ENCODE results near the gene TMEM203.

The TMEM203 gene, protein sequence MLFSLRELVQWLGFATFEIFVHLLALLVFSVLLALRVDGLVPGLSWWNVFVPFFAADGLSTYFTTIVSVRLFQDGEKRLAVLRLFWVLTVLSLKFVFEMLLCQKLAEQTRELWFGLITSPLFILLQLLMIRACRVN

DNA sequence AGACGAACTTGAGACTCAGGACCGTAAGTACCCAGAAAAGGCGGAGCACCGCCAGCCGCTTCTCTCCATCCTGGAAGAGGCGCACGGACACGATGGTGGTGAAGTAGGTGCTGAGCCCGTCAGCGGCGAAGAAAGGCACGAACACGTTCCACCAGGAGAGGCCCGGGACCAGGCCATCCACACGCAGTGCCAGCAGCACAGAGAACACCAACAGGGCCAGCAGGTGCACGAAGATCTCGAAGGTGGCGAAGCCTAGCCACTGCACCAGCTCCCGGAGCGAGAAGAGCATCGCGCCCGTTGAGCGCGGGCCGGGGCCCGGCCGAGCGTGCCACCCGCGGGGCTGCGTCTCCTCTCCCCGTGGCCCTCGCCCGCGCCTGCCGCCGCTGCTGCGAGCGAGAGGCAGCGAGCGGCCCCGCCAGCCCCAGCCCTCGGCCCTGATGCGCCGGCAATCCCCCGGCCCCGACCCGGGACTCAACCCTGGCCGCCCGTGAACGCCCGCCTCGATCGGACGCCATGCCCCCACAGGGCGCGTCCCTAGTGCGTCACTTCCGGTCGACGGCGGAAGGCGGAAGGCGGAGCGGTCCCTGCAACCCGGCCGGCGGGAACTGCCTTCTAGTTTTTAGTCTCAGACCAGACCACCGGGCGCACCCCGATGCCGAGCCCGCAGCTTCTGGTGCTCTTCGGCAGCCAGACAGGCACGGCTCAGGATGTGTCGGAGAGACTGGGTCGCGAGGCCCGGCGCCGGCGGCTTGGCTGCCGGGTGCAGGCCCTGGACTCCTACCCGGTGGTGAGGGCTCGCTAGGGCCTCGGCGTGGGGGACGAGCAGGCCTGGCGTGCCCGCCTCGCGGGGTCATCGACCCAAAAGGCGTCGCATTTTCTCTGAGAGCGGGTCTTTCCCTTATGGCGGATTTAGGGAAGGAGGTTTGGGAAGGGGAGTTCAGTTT lies at the start of gene TMEM203, which contains the start of gene NDOR1:
TSS of gene TMEM203 (minus strand) at position 523 of the 944 bp plus-strand sequence. CDS start at position 289, 234 bp downstream.
TSS of gene NDOR1 (plus strand) at position 575 of the 944 bp plus-strand sequence. CDS start at position 653, 78 bp downstream.
- in situ Hi-C loops (cut with MboI; ENCODE audit: low sequenced_read_pairs, unreplicated experiment): no loop called here
- peak; percentile 98 for DNase-seq (ENCODE audit: low spot score)
- TF ChIP-seq, protein P1, sequence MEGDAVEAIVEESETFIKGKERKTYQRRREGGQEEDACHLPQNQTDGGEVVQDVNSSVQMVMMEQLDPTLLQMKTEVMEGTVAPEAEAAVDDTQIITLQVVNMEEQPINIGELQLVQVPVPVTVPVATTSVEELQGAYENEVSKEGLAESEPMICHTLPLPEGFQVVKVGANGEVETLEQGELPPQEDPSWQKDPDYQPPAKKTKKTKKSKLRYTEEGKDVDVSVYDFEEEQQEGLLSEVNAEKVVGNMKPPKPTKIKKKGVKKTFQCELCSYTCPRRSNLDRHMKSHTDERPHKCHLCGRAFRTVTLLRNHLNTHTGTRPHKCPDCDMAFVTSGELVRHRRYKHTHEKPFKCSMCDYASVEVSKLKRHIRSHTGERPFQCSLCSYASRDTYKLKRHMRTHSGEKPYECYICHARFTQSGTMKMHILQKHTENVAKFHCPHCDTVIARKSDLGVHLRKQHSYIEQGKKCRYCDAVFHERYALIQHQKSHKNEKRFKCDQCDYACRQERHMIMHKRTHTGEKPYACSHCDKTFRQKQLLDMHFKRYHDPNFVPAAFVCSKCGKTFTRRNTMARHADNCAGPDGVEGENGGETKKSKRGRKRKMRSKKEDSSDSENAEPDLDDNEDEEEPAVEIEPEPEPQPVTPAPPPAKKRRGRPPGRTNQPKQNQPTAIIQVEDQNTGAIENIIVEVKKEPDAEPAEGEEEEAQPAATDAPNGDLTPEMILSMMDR (IDR thresholded peaks at IDR 0.05; ENCODE audit: borderline replicate concordance, control extremely low read depth, extremely low read depth, insufficient read depth, missing control alignments): no peak

DNA sequence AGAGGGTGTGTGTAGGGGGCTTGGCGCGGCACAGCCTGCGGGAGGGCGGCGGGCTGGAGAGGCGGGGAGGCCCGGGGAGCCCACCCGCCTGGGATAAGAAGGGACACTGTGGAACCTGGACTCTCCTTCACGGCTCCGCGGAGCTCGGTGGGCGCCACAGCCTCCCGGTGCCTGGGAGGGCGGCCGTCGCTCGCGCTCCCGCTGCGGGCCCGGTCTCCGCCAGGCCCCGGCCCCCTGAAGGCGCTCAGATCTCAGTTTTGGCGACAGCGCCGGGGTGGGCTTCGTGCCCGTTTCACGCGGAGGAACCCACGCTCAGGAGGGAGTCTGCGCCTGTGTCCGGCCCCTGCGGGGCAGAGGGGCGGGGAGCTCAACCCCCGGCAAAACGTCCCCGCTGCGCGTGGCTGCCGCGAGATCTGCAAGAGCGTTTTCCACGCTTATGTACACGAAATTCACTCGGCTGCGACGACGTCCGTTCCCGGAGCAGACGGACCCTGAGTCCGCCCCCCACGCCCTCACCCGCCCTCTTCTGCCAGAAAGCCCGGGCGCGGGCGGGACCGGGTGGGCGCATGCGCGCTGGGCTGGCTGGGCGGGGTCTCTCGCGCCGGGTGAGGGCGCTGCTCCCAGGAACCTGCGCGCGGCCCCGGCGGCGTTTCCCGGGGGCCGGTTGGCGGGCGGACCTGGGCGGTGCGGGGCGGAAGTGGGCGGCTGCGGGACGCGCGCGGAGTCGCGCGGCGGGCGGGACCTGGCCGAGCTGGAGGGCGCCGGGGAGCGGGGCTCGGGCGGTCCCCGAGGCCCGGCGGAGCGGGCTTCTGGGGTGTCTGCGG lies 49.4 kb upstream of the TMEM203 start, which contains the start of gene NELFB:
TSS of gene NELFB (plus strand) at position 704 of the 824 bp plus-strand sequence.
- TF ChIP-seq, protein P1 (IDR thresholded peaks at IDR 0.05; ENCODE audit: borderline replicate concordance, control extremely low read depth, extremely low read depth, insufficient read depth, missing control alignments): no peak
- in situ Hi-C loops (cut with MboI; ENCODE audit: low sequenced_read_pairs, unreplicated experiment): no loop called here
- DNase-seq (ENCODE audit: low spot score): peak; percentile 100

DNA sequence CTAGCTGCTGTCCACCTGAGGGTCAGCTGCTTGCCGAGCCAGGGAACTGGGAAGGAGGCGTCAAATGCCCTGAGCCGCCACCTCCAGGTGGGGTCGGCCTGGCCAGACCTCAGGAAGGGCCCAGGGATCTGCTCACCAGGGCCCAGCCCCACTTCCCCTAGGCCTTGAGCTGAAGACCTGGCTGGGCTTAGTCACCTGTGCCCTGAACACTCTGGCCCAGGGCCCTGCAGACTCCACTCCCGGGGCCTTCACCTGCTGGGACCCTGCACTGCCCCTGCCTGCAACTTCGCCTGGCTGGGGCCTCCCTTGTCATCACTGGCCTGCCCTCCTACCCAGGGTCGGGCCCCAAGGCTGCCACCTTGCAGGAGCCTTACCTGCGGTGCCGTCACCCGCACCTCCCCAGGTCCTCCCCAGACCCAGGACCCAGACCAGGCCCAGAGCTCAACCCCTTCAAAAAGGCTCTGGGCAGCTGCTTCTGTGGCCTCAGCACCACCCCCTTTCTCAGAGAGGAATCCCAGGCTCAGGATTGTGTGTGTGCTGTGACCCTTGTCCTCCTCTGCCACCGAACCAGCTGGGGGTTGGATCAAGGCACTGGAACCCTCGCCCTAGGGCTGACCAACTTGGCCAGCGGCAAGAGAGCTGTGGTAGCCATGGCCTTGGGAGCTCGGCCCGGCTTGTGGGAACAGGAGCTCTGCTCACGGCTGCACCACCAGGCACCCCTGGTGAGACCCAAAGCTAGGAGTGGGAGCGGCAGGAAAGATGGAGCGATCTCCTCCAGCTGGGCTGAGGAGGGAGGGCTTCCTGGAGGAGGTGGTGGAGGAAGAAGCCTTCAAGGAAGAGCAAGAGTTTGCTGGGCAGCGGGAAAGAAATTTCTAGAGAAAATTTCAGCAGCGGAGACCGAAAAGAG lies 48.5 kb upstream of the TMEM203 start:
- DNase-seq (ENCODE audit: low spot score): no peak
- TF ChIP-seq, protein P1 (IDR thresholded peaks at IDR 0.05; ENCODE audit: borderline replicate concordance, control extremely low read depth, extremely low read depth, insufficient read depth, missing control alignments): no peak
- in situ Hi-C loops (cut with MboI; ENCODE audit: low sequenced_read_pairs, unreplicated experiment): no loop called here

DNA sequence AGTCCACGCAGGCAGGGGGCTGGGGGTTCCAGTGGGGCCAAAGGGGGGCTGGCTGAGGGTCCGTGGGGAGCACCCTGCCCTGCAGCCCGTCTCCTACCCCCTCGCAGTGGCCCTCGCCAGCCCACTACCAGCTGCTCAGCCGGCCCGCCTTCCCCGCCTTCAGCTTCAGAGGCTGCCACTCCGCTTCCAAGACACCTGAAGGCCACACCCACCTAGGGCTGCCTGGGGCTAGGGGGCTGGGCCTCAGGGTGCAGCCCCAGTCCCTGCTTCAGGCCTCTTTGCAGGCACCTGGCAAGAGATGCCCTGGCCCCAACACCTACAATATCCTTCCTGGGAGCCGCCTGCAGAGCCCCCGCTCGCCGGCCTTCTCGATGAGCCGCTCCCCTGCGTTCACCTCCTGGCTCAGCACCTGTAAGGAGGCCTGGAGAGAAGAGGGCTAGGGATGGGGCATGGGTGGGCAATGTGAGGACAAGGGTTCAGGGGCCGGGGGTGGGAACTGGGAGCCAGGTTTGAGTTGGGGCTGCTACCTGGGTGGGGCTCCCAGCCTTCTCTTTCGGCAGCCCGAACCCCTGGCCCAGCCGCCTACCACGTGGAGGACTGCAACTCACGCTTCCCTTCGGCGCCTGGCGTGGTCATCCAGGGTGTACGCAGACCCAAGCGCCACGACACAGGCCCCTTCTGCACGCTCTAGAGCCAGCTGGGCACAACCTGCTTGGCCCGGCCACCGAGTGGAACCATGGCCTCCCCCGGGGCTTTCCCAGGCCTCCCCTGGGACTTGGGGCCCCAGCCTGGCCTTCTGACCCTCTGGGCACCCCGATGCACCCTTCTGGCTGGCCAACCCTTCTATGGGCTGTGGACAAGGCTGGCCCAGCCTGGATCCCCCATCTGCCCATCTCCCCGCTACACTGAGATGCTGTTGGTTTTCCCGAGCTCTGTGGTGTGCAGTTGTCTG lies 47.4 kb upstream of the TMEM203 start:
- DNase-seq (ENCODE audit: low spot score): no peak
- in situ Hi-C loops (cut with MboI; ENCODE audit: low sequenced_read_pairs, unreplicated experiment): no loop called here
- TF ChIP-seq, protein P1 (IDR thresholded peaks at IDR 0.05; ENCODE audit: borderline replicate concordance, control extremely low read depth, extremely low read depth, insufficient read depth, missing control alignments): no peak

DNA sequence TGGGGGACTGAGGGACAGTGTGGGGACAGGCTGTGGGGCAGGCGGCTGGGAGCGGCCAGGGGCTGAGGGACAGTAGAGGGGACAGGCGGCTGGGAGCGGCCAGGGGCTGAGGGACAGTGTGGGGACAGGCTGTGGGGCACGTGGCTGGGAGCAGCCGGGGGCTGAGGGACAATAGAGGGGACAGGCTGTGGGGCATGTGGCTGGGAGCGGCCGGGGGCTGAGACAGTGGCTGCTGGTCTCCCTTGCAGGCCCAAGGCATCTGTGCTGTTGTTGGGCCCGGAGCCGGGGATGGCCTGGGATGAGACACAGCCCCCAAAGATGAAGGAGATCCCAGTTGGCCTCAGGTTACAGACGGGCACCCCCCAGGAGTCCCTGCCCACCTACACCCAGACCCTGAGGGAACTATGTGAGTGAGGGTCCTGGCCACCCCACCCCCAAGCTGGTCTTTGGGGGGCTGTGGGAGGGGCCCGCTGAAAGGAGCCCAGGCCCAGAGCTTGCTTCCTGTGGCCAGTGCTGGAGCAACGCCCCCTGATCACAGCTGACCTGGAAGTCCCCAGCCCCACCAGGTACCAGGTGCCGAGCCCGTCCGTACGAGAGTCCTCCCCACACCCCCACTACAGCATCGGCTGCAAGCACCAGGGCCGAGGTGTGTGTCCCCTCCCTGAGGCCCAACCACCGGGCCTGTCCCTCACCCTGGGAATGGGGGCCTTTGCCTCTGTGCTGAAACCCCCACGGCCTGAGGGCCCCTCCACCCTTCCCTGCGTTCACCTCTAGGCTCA lies 46.2 kb upstream of the TMEM203 start:
- DNase-seq (ENCODE audit: low spot score): no peak
- TF ChIP-seq, protein P1 (IDR thresholded peaks at IDR 0.05; ENCODE audit: borderline replicate concordance, control extremely low read depth, extremely low read depth, insufficient read depth, missing control alignments): no peak
- in situ Hi-C loops (cut with MboI; ENCODE audit: low sequenced_read_pairs, unreplicated experiment): no loop called here

Data from GM13976 (cell line).